ENCODE data around the gene CELA2A. TPM values are rescaled to one million over a fixed set of nuclear protein-coding genes. Genes with fewer than 3 reads are reported as not detected.

Gene CELA2A
- total RNA-seq, 1 donor = not detected

DNA sequence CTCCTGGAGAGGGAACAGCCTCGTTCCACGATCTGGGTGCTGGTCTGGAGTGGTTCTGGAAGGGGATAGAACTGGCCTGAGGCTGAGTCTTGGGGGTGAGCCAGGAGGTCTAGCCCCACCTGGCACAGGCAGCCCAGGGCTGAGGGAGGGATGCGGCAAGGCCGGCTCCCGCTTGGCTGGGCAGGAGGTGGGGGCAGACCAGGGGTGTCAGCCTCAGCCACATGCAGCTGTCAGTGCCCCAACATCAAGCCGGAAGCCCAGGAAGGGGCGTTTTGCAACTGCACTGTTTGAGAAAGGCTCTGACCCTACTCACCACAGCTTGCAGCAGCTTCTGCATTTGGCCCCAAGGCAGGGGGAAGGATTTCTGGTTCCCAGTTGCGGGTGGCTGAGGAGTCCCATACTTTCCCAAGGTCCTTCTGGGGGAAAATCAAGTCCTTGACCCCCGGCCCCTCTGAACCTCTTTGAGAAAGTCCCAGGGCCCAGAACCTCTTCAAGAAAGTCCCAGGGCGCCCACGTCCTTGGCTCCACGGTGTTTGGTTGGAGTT is 44.9 kb upstream of the CELA2A start:
- TF ChIP-seq, protein P1, sequence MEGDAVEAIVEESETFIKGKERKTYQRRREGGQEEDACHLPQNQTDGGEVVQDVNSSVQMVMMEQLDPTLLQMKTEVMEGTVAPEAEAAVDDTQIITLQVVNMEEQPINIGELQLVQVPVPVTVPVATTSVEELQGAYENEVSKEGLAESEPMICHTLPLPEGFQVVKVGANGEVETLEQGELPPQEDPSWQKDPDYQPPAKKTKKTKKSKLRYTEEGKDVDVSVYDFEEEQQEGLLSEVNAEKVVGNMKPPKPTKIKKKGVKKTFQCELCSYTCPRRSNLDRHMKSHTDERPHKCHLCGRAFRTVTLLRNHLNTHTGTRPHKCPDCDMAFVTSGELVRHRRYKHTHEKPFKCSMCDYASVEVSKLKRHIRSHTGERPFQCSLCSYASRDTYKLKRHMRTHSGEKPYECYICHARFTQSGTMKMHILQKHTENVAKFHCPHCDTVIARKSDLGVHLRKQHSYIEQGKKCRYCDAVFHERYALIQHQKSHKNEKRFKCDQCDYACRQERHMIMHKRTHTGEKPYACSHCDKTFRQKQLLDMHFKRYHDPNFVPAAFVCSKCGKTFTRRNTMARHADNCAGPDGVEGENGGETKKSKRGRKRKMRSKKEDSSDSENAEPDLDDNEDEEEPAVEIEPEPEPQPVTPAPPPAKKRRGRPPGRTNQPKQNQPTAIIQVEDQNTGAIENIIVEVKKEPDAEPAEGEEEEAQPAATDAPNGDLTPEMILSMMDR (IDR thresholded peaks at IDR 0.05; ENCODE audit: insufficient read depth, low read length) = no peak
- DNase-seq (ENCODE audit: low read depth) = no peak
- peak overlapping the region; percentile 84 for H3K4me3 ChIP-seq (ENCODE audit: low read depth, low read length)

DNA sequence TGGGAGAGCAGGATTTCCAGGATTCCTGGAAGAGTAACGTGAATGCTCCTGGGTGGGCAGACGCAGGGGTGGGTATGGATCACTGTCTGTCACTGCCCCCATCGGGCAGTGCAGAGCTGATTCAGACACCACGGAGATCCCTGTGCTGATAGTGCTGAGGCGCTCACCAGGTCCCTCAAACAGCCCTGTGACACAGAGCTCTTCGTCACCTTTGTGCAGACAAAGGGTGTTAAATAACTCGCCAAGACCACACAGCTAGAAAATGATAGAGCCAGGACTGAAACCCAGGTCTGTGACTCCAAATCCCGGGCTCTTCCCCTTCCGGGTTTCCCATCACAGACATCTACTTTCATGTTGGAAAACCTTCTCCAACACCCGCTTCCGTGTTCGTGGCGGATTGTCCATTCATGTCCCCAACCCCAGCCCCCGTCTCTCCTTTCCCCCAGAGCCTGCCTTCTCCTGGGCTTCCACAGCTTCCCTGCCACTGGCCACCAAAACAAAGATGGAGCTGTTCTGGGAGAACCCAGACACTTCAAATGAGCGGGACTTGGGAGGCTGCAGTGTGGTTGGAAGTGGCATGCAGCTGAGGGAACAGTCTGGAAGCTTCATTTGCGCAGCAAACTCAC is 44.2 kb upstream of the CELA2A start:
- TF ChIP-seq, protein P1 (IDR thresholded peaks at IDR 0.05; ENCODE audit: insufficient read depth, low read length) = no peak
- H3K4me3 ChIP-seq (ENCODE audit: low read depth, low read length) = no peak overlapping the region
- no peak for DNase-seq (ENCODE audit: low read depth)

DNA sequence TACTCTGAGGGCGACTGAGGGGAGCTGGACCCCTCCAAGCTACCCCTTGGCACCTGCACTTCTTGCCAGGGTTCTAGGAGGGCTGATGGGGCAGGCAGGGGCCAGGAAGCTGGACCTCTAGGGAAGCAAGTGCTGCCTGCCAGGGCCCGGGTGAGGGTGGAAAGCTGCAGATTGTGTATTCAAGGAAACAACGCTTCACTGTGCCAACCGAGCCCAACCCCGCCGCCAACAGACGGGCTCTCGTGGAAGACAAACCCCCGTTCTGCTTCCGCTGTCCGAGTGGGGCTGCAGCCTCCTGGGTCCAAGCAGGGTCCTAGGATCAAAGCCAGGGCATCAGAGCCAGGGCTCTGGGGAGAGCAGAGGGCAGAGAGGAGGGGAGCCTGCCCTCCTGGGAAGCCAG is 43.7 kb upstream of the CELA2A start:
- H3K4me3 ChIP-seq (ENCODE audit: low read depth, low read length) = no peak overlapping the region
- no peak for DNase-seq (ENCODE audit: low read depth)
- TF ChIP-seq, protein P1 (IDR thresholded peaks at IDR 0.05; ENCODE audit: insufficient read depth, low read length) = no peak

DNA sequence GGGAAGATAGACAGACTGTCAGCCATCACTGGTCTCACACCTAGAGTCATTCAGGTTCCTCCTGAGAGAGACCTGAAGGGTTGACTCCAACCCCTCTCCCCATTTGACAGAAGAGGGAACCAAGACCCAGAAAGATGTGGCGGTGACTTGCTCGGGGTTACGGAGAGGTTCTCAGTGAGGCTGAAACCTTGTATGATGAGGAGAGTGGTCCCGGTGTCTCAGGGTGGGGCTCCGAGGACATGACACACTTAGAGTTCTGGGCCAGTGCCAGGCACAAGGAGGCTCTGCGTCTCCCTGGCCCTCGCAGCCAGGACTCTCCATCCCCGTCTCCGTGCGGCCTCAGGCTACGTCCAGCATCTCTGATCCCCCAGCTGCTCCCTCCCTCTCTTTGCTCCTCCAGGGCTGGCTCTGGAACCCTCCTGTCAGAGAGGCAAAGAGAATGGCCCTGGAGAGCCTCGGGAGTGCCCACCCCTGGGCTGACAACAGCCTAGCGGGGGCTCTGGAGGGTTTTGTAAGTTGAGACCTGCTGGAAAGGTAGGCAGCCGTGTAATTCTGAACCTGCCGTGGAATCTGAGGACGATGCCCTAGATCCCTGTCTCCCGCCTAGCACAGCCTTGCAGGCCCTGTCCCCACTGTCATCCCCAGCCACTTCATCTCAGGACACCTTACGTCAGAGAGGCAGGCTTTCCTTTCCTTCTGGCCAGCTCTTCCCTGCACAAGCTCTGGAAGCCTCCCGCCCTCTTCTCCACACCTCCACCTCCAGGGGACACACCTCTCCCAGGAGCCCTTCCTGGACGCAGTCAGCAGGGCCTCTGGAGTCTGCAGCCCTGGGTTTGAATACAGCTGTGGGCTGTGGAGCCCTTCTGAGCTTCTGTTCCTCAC is 42.7 kb upstream of the CELA2A start:
- no peak overlapping the region for H3K4me3 ChIP-seq (ENCODE audit: low read depth, low read length)
- DNase-seq (ENCODE audit: low read depth) = no peak
- TF ChIP-seq, protein P1 (IDR thresholded peaks at IDR 0.05; ENCODE audit: insufficient read depth, low read length) = no peak

DNA sequence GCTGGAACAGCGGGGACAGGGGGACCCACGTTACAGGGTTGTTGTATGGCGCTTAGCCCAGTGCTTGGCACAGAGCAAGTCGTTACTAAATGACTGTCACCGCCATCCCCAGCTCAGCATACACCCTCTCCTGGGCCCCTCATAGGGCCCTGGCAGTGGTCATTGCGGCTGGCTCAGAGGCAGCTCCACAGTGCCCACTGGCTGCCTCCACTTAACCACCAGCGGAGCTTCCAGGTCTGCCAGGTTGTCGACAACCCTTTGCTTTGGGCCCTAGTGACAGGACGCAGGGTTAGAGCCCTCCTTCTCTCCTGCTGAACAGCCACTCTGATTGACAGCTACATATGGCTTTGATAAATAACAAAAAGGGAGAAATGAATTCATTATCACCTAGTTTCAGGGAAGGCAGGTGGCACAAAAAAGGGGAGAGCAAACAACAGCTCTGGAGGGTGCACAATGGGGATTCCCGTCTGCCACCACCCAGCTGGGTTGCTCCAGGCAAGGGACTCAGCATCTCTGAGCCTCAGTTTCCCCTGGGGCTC is 42.0 kb upstream of the CELA2A start:
- H3K4me3 ChIP-seq (ENCODE audit: low read depth, low read length) = no peak overlapping the region
- DNase-seq (ENCODE audit: low read depth) = no peak
- TF ChIP-seq, protein P1 (IDR thresholded peaks at IDR 0.05; ENCODE audit: insufficient read depth, low read length) = no peak

DNA sequence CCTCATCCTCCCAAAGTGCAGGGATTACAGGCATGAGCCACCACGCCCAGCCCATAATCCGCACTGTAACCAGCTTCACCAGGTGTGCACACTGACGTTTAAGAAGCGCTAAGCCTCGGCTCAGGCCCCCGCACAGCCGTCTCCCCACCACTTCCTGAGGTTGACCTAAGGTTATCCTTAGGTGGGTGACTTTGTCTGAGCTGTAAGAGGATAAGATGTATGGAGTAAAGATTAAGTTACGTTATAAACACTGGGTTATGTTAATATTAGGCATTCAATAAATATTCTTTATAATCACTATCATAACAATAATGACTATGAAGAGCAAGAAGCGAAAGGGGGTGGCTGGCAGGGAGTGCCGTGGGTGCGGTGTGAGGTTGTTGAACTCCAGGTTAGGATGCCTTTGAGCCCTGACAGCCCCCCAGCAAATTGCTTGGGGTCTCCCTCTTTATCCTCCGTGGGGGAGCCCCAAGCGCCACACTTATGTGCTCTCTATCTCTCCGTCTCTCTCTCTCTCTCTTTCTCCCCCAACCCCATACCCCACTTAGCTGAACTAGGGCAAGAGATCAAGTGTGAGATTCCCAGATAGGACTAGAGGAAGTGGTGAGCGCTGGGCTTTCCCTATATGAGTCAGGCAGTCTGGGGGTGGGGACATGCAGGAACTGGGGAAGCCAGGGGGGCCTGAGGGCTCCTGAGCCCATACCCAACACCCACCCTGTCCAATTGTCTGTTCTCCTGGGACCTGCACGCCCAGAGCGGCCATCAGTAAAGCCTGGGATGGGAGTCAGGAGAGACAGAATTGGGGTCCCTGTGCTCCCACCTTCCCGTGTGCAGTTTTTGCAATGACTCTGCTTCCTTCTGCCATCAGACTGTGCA is 39.2 kb upstream of the CELA2A start:
- TF ChIP-seq, protein P1 (IDR thresholded peaks at IDR 0.05; ENCODE audit: insufficient read depth, low read length) = no peak
- H3K4me3 ChIP-seq (ENCODE audit: low read depth, low read length) = no peak overlapping the region
- DNase-seq (ENCODE audit: low read depth) = no peak
